Urinary bladder (tissue), 4 donors: Measurements from ENCODE around the gene IFT122. TPM values are rescaled to one million over a fixed set of nuclear protein-coding genes. Genes with fewer than 3 reads are reported as not detected.

ENCODE experiments used
- DNase-seq: peaks from one replicate; pipeline ENCODE4 v3.0.0-alpha.2; 2015; ENCODE audit errors: extremely low spot score
- H3K27ac ChIP-seq: one replicate; pipeline ENCODE4 v1.5.1; 2013; ENCODE audit warnings: low read depth, mild to moderate bottlenecking, moderate library complexity
- H3K36me3 ChIP-seq: one replicate; pipeline ENCODE4 v1.6.1; 2013; ENCODE audit warnings: mild to moderate bottlenecking, moderate library complexity; ENCODE audit not compliant: insufficient read depth
- H3K4me1 ChIP-seq: one replicate; pipeline ENCODE4 v1.6.1; 2013; ENCODE audit warnings: mild to moderate bottlenecking, moderate library complexity; ENCODE audit not compliant: insufficient read depth
- H3K4me3 ChIP-seq: one replicate; pipeline ENCODE4 v1.5.1; 2013; ENCODE audit warnings: low read depth, low read length
- WGBS: extraction: QIAGEN DNeasy Blood & Tissue Kit; methylation state at CpG from one replicate; pipeline ENCODE4 v1.1.7; 2013; 5-methylcytosine and 5-hydroxymethylcytosine counted together
- polyA plus RNA-seq: library from polyadenylated mRNA; stranded (reverse); fragments of 200-250 nt; gene quantifications from one replicate; pipeline ENCODE4 v1.2.3, GENCODE V29; 2013
- total RNA-seq: library from RNA; depleted of rRNA; stranded (reverse); fragments of >200 nt; gene quantifications from one replicate; pipeline ENCODE4 v1.2.3, GENCODE V29; 2014
- donor health status: healthy with polysubstance abuse.
- donor health status: healthy.

The IFT122 gene
- total and polyA plus RNA-seq, 2 donors, result 14.1 to 45.9 TPM

DNA sequence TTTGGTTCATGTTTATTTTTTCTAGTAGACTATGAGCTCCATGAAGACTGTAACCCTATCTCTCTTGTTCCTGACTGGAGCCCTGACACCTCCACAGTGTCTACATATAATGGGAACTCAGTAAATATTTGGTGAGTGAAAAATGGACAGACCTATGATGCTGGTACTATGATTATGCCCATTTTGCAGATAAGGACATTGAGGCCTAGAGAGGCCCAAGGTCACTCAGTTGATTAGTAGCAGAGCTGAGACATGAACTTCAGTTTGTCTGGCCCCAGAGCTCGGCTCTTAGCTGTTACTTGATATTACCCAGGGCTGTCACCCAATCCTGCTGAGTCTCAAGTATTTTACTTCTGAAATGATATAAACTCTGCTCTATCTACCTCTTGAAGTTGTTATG lies 17.1 kb upstream of the IFT122 start:
- no peak overlapping the region for H3K4me3 ChIP-seq
- H3K27ac ChIP-seq, result no peak overlapping the region
- DNase-seq, result no peak
- no peaks in the 10 kb centered on the region for H3K4me1 ChIP-seq
- WGBS, result 86% methylated on average over 1 of the region's 1 CpG
- no peaks in the 10 kb centered on the region for H3K36me3 ChIP-seq

DNA sequence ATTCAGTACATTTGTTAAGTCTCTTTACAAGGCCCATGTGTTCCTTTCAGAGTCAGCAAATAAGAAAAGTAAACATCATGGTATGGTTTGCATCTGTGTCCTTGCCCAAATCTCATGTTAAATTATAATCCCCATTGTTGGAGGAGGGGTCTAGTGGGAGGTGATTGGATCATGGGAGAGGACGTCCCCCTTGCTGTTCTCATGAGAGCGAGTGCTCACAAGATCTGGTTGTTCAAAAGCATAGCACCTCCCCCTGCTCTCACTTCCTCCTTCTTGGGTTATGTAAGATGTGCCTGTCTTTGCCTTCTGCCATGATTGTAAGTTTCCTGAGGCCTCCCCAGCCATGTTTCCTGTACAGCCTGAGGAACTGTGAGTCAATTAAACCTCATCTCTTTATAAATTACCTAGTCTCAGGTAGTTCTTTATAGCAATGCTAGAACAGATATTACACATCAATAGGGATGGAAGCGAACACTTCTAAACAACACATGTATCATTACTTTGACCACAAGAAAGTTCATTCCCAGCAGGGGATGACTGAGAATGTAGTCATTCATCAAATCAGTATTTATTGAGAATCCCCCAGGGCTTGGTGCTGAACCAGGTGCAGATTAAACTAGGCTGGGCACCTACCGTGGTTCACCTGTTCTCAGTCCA lies 15.7 kb upstream of the IFT122 start:
- H3K4me3 ChIP-seq, result no peak overlapping the region
- H3K27ac ChIP-seq, result no peak overlapping the region
- H3K4me1 ChIP-seq, result no peaks in the 10 kb centered on the region
- no peaks in the 10 kb centered on the region for H3K36me3 ChIP-seq
- DNase-seq, result no peak
- WGBS, result 73% methylated on average over 4 of the region's 4 CpGs

DNA sequence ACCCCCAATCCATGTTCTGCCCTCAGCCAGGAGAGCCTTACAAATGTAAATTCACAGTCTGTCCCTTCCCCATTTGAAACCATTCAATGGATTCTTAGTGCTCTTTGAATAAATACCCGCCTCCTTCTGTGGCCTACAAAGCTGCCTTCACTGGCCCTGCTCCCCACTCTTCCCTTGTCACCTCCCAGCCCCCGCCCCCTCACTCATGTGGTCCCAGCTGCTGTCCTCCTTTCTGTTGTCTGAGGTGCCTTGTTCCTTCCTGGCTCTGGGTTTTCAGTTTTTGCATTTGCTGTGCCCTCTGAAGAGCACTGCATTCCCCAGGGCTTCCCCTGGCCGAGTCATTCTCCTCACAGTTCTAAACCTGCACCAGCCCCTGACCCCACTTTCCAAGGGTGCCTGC lies 14.8 kb upstream of the IFT122 start:
- Histone ChIP-seq H3K4me3 (no peak overlapping the region), H3K36me3 (no peaks in the 10 kb centered on the region), H3K27ac (no peak overlapping the region), H3K4me1 (no peaks in the 10 kb centered on the region)
- WGBS, result 81% methylated on average over 3 of the region's 3 CpGs
- no peak for DNase-seq

DNA sequence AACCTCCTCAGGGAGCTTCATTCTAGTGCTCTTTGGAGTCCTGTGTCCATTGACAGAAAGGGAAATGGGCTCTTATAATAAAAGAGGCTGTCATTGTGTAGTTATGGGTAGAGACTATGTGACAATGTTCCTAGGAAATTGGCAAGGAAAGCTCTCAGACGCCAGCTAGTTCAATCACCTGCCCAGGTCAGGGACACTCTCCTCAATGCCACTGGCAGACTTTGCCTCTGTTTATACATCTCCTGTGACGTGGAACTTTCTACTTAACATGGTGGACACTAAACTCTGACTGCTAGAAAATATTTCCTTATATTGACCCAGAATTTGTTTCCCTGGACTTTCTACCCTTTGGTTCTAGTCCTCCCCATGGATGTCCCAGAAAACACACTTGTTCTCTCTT lies 14.4 kb upstream of the IFT122 start:
- no peaks in the 10 kb centered on the region for H3K36me3 ChIP-seq
- no peak for DNase-seq
- H3K4me3 ChIP-seq, result no peak overlapping the region
- no peaks in the 10 kb centered on the region for H3K4me1 ChIP-seq
- no peak overlapping the region for H3K27ac ChIP-seq
- 79% methylated on average over 2 of the region's 2 CpGs for WGBS

DNA sequence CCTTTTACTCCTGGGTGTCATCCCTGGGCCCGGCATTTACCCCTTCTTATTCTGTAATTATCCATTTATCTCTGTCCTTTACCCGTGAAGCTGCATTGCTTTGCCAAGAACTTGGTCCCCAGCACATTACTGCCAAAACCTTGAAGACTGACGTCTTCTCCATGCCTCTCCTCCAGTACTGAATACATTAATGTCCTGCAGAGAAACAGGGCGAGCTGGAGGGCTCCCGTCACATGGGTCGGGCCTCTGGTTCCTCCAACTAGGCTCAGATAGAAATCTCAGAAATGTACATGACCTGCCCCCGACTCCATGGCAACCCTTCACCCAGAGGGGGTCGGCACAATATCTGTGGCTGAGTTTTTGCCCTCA lies 12.0 kb upstream of the IFT122 start:
- Histone ChIP-seq H3K27ac (no peak overlapping the region), H3K36me3 (peaks cover 3% of the 10 kb centered on the region), H3K4me1 (no peaks in the 10 kb centered on the region), H3K4me3 (peak overlapping the region; percentile 17)
- WGBS, result 11% methylated on average over 8 of the region's 8 CpGs
- DNase-seq, result no peak

DNA sequence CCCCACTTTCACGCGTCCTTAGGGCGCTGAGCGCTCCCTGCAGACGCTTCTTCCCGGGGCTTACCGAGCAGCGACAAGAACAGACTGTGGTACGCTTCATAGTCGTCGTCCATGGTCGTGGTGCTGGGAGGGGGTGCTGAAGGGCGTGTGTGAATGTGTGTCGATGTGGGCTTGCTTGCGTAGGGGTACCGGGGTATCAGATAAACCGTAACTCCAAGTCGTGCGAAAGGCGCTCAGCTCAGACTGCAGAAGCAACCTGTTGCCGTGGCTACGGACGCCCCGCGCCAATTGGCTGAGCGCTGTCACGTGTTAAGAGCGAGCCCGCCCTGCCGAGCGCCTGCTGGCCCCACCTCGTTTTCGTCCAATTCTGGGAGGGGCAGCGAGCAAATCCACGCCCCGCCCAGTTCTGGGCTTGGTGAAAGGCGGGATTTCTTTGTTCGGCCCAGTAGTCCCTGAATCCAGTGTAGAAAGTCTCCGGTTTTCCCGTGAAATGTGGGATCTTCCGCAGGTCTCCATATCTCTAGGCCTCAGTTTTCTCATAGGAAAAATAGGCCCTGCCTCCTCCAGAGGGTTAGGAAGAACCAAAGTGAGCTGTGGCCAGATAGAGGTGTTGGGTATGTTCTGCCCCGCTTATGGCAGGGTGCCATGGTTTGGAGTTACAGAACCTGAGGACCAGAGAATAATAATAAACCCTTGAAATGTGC lies 11.5 kb upstream of the IFT122 start, which contains the start of gene EFCAB12:
Gene EFCAB12 (minus strand): TSS at position 261 of the 704 bp plus-strand sequence. CDS start 148 bp downstream, at position 113.
- no peak within 1 kb of the TSS for H3K27ac ChIP-seq
- H3K36me3 ChIP-seq, result peaks cover 3% of the 10 kb centered on the region
- H3K4me1 ChIP-seq, result no peaks in the 10 kb centered on the region
- H3K4me3 ChIP-seq, result peak within 1 kb of the TSS; percentile 17
- WGBS, result 1% methylated on average over 42 of the region's 42 CpGs
- DNase-seq, result peak; percentile 86

DNA sequence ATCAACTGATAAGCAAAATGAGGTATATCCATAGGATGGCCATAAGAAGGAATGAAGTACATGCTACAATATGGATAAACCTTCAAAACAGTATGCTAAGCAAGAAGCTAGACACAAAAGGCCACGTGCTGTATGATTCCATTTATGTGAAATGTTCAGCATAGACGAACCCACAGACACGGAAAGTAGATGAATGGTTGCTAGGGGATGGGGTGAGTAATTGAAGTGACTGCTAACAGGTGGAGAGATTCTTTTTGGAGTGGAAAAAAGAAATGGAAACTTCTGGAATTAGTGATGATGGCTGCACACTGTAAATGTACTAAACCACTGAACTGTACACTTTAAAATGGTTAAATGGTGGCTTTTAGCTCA lies 11.0 kb upstream of the IFT122 start:
- no peak overlapping the region for H3K27ac ChIP-seq
- peaks cover 3% of the 10 kb centered on the region for H3K36me3 ChIP-seq
- no peak overlapping the region for H3K4me3 ChIP-seq
- DNase-seq, result no peak
- no peaks in the 10 kb centered on the region for H3K4me1 ChIP-seq
- 72% methylated on average over 3 of the region's 3 CpGs for WGBS

DNA sequence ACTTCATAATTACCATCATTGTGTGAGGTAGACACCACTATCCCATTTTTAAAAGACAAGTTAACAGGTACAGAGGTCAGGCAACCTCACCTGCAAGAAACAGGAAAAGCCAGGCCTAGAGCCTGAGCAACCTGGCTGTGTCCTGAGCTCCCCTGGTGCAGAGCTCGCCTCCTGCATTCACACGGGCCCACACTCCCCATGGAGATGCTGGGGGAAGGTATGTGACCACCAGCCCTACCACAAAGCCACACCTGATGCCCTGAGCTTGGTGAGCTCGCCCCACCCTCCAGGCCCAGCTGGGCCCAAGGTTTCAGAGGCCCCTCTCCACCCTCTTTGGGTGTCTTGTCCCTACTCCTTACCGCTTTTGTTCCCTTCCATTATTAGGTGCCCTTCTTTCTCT lies 10.4 kb upstream of the IFT122 start:
- 83% methylated on average over 4 of the region's 4 CpGs for WGBS
- H3K4me1 ChIP-seq, result no peaks in the 10 kb centered on the region
- H3K27ac ChIP-seq, result no peak overlapping the region
- no peak for DNase-seq
- H3K36me3 ChIP-seq, result peaks cover 3% of the 10 kb centered on the region
- no peak overlapping the region for H3K4me3 ChIP-seq

DNA sequence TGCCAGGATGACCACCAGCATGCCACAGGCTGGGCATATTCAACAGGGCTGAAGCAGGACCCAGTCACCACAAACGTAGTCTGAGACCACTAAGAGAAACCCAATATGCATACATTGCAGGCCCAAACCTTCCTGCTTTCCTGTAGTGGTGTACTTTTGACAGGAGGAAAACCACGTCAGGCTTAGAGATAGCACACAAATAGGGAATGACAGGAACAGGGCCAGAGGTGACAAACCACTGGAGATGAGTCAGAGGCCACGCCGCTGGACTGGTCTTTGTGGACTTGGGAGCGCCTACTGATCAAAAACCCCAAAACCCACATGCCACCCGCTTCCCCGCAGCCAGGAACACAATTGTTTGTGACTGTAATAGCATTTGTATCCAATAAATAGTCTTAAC lies 8.0 kb upstream of the IFT122 start:
- H3K36me3 ChIP-seq, result peaks cover 4% of the 10 kb centered on the region

DNA sequence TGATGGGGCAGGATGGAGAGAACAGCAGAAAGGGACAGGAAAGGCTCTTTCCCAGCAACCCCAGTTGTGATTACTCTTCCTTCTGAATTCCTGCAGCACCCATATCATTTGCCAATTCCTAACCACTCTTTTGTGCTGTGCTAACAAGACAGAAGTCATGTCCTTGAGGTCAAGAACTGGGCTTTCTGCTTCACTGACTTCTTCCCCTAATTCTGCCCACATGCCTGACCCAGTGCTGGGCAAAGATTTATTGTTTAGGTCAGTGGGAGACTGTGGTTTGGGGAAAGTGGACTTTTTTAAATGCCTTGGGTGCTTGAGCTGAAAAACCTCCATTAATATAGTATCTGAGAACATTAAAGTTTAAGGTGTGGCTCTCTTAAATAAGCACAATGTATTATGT lies 7.4 kb upstream of the IFT122 start:
- Histone ChIP-seq H3K27ac (no peak overlapping the region), H3K36me3 (peaks cover 6% of the 10 kb centered on the region), H3K4me1 (no peaks in the 10 kb centered on the region), H3K4me3 (no peak overlapping the region)
- no peak for DNase-seq

More for the DNA sequence above, 8.0 kb upstream of the IFT122 start:
- H3K4me3 ChIP-seq, result no peak overlapping the region
- 91% methylated on average over 7 of the region's 7 CpGs for WGBS
- H3K4me1 ChIP-seq, result no peaks in the 10 kb centered on the region
- no peak for DNase-seq
- H3K27ac ChIP-seq, result no peak overlapping the region

DNA sequence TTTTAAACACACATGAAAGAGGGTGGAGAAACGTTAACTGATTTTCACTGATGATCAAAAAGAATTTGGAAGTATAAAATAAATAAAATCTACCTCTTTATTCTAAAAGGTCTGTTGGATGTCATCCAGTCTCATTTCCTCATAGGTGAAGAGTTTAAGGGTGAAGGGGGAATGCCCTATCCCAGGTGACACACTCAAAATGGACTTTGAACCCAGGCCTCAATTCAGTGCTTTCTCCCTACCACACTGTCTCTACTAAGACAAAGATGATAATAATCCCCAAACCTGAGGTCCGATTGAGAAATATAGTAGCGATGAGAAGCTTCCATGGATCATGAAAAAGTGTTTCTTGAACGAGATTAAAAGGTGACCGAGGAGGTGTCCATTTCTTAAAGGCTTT lies 6.5 kb upstream of the IFT122 start:
- Histone ChIP-seq H3K36me3 (peaks cover 6% of the 10 kb centered on the region), H3K4me1 (no peaks in the 10 kb centered on the region), H3K27ac (no peak overlapping the region), H3K4me3 (no peak overlapping the region)
- WGBS, result 90% methylated on average over 5 of the region's 5 CpGs
- no peak for DNase-seq

DNA sequence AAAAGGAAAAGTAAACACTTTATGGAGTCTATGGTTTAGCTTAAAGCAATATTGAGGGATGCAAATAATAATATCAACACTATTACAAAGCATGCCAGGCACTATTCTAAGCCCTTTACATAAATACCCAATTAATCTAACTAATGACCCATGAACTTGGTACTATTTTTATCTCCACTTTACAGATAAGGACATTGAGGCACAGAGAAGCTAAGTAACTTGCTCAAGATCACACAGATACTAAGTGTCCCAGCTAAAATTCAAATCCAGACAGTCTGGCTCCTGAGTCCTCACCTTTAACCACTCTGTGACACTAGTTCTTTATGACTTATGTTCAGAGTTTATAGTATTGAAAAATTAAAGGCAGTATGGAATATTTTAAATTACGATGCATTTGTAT lies 5.9 kb upstream of the IFT122 start:
- no peak overlapping the region for H3K27ac ChIP-seq
- WGBS, result 95% methylated on average over 1 of the region's 1 CpG
- H3K4me3 ChIP-seq, result no peak overlapping the region
- no peaks in the 10 kb centered on the region for H3K4me1 ChIP-seq
- H3K36me3 ChIP-seq, result peaks cover 6% of the 10 kb centered on the region
- no peak for DNase-seq

DNA sequence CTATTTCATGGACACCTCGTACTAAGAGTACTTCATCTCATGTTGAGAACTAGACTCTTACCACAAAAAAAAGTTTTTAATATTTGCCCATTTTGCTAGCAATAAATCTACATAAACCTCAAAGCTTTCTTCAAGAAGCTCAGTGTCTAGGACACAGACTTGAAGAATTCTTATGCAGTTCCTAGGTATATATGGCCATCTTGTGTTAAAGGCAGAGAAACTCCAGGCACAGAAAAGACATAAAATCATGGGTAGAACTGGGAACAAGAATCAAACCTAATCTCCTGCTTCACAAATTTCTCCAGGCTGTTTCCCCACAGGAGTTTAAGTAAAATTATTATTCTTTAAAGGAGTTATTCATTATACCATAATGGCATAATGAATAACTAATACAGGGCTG lies 4.7 kb upstream of the IFT122 start:
- Histone ChIP-seq H3K4me3 (no peak overlapping the region), H3K36me3 (peaks cover 6% of the 10 kb centered on the region), H3K27ac (no peak overlapping the region), H3K4me1 (no peaks in the 10 kb centered on the region)
- no peak for DNase-seq
- 86% methylated on average over 1 of the region's 1 CpG for WGBS

DNA sequence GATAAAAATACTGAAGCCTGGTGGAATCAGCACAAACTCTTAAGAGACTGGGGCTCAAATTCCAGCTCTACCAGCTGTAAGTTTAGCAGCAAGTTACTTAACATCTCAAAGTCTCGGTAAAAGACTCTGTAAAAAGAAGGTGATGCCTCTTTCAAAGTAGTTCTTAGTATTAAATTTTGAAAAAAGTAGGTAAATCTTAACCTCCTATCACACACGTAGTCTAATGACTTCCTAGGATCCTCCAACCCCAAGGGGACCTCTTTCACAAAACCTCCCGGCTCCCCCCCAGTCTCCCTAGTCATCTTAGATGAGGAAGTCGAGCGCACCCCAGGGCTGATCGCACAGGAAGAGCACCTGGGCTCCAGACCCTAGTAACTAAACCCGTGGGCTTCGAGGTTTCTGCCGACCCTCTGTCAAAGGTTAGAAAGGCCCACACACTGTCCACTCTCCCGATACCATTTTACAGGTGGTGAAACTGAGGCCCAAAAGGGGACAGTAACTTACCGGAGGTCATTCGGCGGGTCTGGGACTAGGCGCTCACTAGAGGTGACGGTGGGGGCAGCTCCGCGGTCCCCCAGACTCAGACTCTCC lies 703 bp upstream of the IFT122 start:
- no peak for DNase-seq
- peak overlapping the region; percentile 41 for H3K27ac ChIP-seq
- WGBS, result 0% methylated on average over 17 of the region's 17 CpGs
- peak overlapping the region; percentile 63 for H3K4me3 ChIP-seq
- no peaks in the 10 kb centered on the region for H3K4me1 ChIP-seq
- H3K36me3 ChIP-seq, result peaks cover 4% of the 10 kb centered on the region
